Mesenteric fat pad (tissue), 1 donor: ENCODE data around the gene ETNK2. TPM values are rescaled to one million over a fixed set of nuclear protein-coding genes. Genes with fewer than 3 reads are reported as not detected.

ENCODE experiments used
- DNase-seq: peaks from one replicate; pipeline ENCODE4 v3.0.0-alpha.2; 2020; ENCODE audit warnings: low spot score
- long read RNA-seq: library from polyadenylated mRNA; unstranded; transcript quantifications from one replicate; pipeline ENCODE4 v2.0.0, GENCODE V29; 2020
- total RNA-seq: library from RNA; stranded (reverse); fragmentation: NEBNext Ultra II Directional; extraction: Animal tissue kit (Norgen Biotek cat#: 25700); gene quantifications from one replicate; pipeline ENCODE4 v1.2.1, GENCODE V29; 2021
- donor health status: DM: yes; HTN: yes; CAD: no.

Gene ETNK2, protein sequence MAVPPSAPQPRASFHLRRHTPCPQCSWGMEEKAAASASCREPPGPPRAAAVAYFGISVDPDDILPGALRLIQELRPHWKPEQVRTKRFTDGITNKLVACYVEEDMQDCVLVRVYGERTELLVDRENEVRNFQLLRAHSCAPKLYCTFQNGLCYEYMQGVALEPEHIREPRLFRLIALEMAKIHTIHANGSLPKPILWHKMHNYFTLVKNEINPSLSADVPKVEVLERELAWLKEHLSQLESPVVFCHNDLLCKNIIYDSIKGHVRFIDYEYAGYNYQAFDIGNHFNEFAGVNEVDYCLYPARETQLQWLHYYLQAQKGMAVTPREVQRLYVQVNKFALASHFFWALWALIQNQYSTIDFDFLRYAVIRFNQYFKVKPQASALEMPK
- total RNA-seq, result 6.1 TPM
- long read RNA-seq, transcript ETNK2-203 (8 exons, 2,434 nt), result major isoform, 8 of 11 reads
- long read RNA-seq, partial matches to known transcripts, result 0 of 11 reads
- long read RNA-seq, other reads (novel, unspliced or antisense), result 3 of 11 reads

DNA sequence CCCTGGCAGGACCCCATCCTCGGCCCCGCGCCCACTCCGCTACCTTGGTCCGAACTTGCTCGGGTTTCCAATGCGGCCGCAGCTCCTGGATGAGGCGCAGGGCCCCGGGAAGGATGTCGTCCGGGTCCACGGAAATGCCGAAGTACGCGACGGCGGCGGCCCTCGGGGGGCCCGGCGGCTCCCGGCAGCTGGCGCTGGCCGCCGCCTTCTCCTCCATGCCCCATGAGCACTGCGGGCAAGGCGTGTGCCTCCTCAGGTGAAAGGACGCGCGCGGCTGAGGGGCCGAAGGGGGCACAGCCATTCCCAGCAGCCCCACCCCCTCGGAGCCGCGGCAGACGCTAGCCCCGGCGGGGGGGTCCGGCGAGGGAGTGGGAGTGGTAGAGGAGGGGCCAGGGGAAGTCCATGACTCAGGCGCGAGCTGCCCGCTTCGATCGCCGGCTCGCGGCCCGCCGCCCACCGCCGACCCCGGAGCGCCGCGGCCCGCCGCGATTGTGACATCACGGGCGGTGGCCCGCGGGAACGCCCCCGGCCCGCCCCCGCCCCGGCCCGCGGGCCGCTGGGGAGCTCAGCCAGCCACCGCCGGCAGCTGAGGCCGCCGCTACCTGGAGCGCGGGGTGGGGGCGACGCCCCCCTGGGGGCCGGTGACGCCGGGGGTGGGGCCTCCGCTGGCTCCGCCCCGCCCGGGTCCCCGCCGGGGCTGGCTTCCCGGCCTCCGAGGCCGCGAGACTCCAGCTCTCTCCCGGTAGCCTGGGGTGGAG is at the start of gene ETNK2:
Gene ETNK2, minus strand, starts transcription at position 493 of the 758 bp plus-strand sequence. Its CDS starts 192 bp downstream, at position 301.
- no peak for DNase-seq

DNA sequence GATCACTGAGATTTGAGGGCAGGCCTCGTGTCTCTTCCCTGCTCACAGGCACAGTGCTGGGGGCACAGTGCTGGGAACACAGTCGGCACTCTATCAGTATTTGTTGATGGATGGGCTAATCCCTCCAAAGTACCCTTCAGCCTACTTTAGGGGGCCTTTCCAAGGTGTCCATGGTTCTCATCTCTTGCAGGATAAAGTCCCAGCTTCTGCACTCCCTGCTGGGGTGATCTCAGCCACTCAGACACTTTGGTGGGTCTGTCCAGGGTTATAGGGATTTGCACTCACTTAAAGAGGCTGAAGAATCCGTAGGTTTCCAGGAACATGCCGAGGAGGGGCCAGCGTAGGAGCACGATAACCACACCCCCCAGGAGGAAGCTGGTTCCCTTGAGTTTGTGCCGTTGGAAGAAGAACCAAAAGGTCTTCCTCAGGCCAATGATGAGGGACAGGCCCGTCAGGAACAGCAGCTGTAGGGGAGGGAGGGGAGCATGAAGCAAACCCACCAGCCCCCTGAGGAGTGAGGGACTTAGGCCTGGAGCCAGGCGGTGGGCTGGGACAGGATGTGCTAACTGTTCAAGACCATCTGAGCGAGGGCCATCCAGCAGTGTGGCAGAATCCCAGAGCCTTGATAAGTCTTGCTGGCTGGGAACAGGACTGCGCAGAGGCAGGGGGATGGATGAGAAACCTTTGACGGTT is 49.6 kb upstream of the ETNK2 start:
- peak; percentile 60 for DNase-seq

DNA sequence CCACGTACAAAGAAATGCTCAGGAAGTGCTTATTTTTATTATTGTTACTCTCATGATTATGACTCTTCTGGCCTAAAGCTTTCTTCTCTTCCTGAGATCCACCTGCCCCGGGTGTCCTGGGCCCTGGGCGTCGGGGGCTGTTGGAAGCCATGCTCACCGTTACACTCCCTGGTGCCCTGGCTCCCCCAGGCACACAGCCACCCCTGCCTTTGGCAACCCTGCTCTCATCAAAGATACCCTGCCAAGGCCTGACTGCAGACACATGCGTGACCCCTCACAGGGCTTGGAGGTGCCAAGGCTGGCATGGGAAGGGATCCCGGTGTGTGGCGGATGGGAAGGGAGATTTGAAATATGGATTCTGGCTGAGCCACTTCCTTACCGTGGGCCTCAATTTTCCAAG is 47.7 kb upstream of the ETNK2 start:
- DNase-seq, result peak; percentile 47

DNA sequence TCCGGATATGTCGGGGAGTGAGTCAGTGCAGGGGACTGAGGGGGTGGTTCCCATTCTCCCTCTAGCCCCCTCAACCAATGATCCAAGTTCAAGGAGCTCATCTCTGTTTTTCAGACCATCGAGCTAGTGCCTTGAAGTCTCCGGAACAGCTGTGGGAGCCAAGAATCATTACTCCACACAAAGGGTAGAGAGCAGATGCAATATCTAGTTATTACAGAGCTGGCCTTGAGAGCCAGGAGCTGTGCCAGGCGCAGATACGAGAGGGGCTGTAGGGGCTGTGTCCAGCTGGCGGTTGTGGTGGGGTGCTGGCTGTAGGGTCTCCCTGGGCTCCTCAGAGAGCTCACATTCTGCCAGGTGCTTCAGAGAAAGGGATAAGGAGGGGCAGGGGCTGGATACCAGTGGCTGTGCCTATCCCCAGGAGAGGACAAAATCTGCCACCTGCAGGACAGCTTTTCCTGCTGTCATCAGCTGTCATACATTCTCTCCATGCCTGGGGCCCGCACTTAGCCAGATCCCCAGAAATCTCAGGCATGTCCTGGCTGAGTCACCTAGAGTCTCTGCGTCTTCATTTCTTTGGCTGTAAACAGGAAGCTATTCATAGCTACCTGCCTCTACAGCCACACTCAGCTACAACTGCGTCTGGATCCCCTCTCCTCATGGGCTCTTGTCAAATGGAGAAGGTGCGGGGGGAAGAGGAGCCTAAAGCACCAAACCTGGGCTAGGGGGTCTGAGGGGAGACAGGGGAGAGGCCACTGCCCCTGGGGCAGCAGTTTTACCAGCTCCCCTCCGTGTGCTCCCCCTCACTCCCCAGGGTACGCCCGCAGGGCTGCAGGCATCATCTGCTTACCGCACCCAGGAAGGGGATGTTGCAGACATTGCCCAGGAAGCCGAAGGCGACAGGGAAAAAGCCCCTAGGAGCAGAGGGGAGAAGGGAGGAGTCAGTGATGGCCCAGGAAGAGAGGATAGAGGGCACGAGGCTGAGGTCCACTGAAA is 46.8 kb upstream of the ETNK2 start:
- DNase-seq, result peak; percentile 81

DNA sequence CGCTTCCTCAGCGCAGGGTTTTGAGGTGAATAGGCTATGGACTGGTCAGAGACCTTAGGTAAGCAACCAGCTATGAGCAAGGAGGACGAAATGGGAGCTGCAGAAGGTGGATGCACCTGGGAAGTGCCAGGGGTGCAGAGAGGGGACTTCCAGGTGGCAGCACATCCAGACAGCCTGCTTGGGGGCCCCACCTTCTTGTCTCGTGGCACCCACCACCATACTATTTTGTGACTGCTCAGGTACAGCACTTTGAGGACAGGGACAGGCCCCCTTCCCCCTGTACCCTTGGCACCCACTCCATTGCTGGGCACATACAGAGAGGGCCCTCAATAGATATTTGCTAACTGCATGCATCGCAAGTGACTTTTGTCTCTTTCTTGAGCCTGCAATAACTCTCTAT is 45.2 kb upstream of the ETNK2 start:
- DNase-seq, result peak; percentile 78

DNA sequence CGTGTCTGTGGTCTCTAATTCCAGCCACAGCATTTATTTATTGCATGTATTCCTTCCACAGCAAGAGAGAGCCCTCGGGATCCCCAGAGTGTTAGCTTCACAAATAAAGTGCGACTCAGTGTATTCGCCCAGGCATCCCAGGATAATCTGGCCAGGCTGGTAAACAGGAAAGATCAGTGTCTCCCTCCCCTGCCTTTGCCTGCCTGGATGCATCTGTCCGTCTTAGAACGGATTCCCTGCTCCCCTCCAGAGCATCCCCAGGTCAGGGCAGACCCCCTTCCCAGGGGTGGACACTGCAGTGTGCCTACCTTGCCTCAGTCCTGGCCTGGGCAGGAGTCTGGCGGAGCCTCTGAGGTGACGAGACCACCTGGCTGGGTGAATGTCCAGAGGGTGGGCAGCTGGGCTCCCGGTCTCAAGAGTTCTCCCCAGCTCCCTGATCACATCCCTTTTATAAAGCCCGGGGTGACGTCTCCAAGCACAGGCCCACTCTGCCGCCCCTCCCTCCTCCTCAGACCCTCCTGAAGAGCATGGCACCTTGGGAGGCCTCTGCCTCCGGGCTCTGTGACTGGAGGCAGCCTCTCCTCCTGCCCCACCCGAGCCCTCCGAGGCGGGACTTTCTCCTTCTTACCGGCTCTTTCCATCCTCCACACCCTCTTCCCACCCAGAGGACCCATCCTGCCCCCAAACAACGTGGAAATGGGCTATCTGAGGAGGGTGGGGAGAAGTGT is 44.4 kb upstream of the ETNK2 start, which contains the start of gene KISS1:
Gene KISS1, minus strand, starts transcription at position 424 of the 728 bp plus-strand sequence. CDS start 3,615 bp downstream, outside the sequence.
- no peak for DNase-seq

DNA sequence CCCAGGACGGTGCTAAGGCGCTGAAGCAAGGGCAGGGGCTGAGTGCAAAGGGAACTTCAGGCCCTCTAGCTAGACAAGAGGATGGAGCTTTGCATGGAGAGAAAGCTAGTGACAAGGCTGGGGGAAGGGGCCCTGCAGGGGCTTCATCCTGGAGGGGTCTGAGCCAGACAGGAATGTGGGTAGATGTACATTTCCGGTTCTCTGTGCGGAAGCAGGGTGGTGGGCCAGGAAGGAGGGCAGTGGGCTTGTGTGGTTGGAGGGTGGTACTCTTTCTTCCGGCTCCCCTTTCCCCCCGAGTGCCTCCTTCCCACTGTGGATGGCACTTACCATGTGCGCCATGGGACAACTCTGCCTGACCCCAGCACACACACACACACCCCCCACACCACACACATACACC is 42.9 kb upstream of the ETNK2 start:
- DNase-seq, result no peak

DNA sequence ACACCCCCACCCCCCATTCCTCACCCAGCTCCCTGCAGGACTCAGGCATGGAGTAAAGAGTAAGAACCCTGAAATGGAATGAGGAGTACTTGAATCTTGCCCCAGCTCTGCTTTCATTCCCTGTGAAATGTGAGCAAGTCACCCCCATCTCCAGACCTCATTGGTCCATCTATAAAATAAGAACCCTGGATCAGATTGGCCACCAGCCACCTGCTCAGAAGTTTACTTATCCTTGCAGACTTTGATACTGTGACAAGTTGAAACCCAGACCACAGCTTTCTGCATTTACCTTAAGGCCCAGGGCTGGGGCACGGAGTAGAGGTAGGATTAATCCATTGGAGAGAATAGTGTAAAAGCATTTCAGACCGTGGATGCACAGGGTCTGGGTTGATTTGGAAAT is 42.2 kb upstream of the ETNK2 start:
- DNase-seq, result no peak

DNA sequence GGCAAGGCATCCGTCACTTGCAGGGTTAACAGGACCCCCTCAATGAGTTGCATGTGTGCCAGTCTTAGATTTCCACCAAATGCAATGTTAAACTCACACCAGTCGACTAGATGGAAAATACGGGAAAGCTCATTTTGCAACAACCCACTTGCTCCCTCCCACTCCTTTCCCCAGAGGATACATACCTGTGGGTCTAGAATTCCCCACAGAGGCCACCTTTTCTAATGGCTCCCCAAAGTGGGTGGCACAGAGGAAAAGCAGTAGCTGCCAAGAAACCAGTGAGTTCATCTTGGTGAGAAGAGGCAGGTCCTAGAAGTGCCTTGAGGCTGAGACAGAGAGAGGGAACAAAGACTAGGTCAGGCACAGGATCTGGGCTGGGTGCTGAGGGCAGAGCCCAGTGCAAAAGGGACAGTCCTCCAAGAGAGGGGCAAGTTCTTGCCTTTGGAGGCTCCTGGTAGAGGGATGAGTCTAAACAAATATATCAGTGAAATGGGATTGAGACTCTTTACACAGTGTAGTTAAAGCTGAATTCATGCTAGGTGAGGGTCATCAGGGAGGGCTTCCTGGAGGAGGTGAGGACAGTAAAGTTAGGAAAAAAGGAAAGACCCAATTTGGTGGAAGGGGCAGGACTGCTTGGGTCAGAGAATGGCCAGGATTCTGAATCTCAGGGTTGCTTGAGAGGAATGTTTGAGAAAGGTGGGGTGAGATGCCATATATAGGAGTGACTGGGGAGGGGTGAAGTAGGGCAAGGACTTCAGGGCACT is 40.9 kb upstream of the ETNK2 start:
- no peak for DNase-seq

DNA sequence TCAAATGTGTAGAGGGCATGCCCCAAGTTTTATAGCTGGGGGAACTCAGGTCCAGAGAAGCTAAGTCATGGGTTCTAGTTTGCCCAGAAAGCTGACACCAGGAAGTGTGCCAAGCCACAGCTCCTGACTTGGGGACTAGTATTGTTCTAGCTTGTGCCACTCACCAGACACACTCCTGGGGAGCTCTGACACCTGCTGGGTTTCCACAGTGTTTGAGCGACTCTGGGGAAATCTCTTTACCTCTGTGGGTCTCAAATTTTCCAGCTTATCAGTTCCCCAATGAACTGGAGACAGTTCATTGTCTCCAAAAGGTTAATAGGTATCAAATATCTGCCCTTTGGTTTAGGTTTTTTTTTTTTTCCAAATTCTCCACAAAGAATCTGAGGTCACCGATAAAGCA is 40.2 kb upstream of the ETNK2 start:
- no peak for DNase-seq

DNA sequence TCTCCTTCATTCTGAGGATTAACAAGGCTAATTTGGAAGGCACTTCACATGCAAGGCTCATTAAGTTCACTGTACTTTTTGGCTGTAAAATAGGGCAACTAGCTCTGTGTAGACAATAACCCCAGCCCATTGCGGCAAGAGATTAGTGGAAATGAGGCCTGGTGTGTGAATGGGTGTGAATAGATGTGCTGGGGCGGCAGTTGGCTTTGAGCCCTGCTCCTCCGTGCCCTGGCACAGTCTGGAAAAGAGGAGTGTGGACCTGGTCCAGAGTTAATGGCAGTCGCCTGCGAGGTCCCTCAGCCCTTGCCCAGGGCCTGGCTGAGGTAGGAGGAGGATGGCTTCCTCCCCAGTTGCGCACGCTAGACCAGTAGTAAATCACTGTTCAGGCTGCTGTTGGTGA is 39.6 kb upstream of the ETNK2 start:
- DNase-seq, result no peak

DNA sequence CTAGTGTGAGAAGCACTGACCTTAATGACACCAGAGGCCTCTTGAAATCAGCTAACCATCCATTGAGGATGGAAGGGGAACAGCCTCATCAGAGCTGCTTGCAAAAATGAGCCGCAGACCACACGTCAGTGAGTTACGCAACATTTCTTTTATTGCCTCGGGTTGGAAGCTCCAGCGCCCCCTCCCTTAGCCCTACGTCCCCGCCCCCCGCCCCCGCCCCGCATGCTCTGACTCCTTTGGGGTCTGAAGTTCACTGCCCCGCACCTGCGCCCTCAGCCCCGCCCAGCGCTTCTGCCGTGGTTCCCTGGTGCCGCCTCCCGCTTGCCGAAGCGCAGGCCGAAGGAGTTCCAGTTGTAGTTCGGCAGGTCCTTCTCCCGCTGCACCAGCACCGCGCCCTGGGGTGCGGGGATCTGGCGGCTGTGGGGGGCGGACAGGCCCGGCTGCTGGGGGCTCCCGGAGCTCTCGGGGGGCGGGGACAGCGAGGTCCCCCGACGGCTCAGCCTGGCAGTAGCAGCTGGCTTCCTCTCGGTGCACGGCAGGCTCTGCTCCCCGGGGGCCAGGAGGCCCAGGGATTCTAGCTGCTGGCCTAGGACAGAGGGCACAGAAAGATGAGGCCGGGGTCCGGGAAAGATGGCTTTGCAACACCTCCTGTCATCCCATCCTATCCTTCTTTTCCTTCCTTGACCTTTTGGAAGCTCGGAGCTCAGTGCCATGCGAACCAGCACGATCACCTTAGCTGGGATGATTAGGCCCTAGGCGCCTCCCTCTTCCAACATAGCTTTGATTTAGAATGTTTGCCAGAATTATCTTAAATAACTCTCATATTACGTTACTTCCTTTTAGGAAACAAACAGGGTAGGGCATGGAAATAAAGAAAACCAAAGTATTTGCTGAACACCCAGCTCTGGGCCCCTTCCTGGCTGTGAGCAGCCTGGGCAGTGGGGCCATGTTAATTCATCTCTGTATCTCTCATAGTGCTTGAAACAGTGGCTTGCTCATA is 38.7 kb upstream of the ETNK2 start:
- DNase-seq, result no peak

DNA sequence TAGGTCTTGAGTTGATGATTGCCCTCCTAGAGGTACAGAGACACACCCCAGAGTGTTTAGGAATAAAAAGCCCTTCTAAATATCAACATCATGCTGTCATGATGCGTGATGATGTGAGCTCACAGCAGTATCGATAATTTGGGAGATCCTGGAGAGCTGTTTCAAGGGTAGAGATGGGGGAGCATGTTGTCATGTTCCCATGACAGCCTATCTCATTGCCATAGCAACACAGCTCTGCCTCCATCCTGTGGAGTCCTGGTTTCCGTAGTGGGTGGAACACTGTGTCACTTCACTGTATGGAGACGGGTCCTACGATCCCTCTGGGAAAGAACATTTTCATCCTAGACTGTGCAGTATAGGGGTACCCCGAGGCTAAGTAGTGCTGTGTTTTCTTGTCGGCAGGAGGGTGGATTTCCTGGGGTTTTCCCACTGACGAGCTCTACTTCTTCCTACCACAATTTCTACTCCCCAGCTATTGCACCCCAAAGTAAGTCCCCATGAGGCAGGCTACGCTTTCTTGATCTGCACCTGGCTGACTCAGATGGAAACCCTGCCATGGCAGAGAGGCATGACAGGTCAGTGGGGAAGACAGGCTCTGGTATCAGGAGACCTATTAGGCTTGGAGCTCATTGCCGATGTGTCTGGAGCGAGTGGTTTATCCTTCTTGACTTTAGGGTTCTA is 37.3 kb upstream of the ETNK2 start:
- DNase-seq, result no peak

DNA sequence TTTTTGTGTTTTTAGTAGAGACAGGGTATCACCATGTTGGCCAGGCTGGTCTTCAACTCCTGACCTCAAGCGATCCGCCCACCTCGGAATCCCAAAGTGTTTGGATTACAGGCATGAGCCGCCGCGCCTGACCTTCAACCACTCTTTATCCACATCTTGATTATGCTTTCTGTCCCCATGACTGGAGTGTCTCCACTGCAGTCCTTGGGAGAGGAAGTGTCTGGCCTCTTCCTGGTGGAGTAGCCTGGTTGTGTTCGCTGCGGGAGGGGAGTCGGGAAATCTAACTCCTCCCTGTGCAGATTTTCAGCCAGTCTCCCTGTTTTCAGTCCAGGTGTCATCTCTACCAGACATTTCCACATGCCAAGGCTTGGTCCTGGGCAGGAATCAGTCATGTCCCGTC is 34.8 kb upstream of the ETNK2 start:
- no peak for DNase-seq

DNA sequence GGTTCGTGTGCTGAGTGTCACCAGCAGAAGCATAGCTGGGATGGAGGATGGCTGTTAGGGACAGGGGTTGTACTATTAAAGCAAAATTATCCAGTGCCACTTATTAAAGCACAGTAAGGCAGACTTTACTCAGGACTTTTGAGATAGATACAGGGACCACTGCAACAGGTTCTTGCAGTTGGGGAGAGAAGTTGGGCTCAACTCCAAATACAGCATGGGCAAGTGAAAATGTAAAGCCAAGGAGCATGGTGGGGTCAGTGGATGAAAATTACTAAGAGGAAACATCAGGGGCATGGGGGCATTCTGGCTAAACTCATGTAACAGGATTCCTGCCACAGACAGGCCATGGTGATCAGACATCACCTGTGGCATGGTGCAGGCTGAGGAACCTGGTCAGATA is 29.3 kb upstream of the ETNK2 start:
- DNase-seq, result no peak

DNA sequence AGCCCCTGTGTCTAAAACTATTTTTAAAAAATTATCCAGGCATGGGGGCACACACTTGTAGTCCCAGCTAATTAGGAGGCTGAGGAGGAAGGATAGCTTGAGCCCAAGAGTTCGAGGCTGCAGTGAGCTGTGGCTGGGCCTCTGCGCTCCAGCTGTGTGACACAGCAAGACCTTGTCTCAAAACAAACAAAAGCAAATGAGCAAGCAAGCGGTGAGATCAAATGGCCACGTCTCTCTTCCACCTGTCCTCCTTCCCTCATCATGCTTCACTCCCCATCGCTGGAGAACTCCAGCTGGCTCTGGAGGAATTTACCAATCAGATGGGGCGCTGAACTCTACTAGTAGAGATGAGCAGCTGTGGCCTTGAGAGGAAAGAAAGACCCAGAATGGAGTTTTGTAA is 28.3 kb upstream of the ETNK2 start:
- DNase-seq, result no peak
